ENCODE measurements around the gene CTXN1. TPM values are rescaled to one million over a fixed set of nuclear protein-coding genes. Genes with fewer than 3 reads are reported as not detected.

CTXN1 gene
- total RNA-seq, 2 donors from 2014 or later, result 60.1 to 87.2 TPM

- H3K4me1 ChIP-seq (ENCODE audit: control insufficient read depth, insufficient read depth, low read length), result no peaks in the 10 kb centered on the region
- H3K27me3 ChIP-seq (ENCODE audit: control insufficient read depth, insufficient read depth, low read length, poor library complexity, severe bottlenecking), result no peaks in the 10 kb centered on the region
- H3K9me3 Mint-ChIP-seq, result no peaks in the 10 kb centered on the region
- H3K9ac ChIP-seq (ENCODE audit: extremely low read depth, low read length, poor library complexity, severe bottlenecking), result no peak overlapping the region
- no peak overlapping the region for H3K4me3 ChIP-seq (ENCODE audit: low read length)
- peaks cover 9% of the 10 kb centered on the region for H3K36me3 Mint-ChIP-seq (ENCODE audit: low read depth)
- no peaks in the 10 kb centered on the region for H3K36me3 ChIP-seq (ENCODE audit: control insufficient read depth, insufficient read depth, low read length)
- no peaks in the 10 kb centered on the region for H3K4me1 Mint-ChIP-seq
- H3K27ac ChIP-seq (ENCODE audit: low read depth, low read length), result no peak overlapping the region
- no peaks in the 10 kb centered on the region for H3K9me3 ChIP-seq (ENCODE audit: control insufficient read depth, low read length)
- no peak overlapping the region for H3K4me3 Mint-ChIP-seq
- no peak for TF ChIP-seq CTCF (conservative IDR thresholded peaks at IDR 0.05)
- 94 to 95% methylated on average over 16 of the region's 16 CpGs for WGBS, 2 experiments (ENCODE audit: insufficient coverage in 1 of 2, insufficient read length in 1 of 2)
- H3K27me3 Mint-ChIP-seq (ENCODE audit: insufficient read depth), result peaks cover 2% of the 10 kb centered on the region
- DNase-seq, result no peak
- H3K27ac Mint-ChIP-seq, result no peak overlapping the region
Observed at GRCh38 chr19:7898967-7899366, 27.0 kb downstream of the CTXN1 start.

- Histone ChIP-seq H3K9ac (ENCODE audit: extremely low read depth, low read length, poor library complexity, severe bottlenecking) (no peak overlapping the region), H3K27ac (ENCODE audit: low read depth, low read length) (no peak overlapping the region), H3K36me3 (ENCODE audit: control insufficient read depth, insufficient read depth, low read length) (no peaks in the 10 kb centered on the region), H3K4me1 (ENCODE audit: control insufficient read depth, insufficient read depth, low read length) (no peaks in the 10 kb centered on the region), H3K27me3 (ENCODE audit: control insufficient read depth, insufficient read depth, low read length, poor library complexity, severe bottlenecking) (no peaks in the 10 kb centered on the region), H3K4me3 (ENCODE audit: low read length) (no peak overlapping the region), H3K9me3 (ENCODE audit: control insufficient read depth, low read length) (no peaks in the 10 kb centered on the region)
- Mint-ChIP-seq H3K27ac (no peak overlapping the region), H3K4me3 (no peak overlapping the region), H3K4me1 (no peaks in the 10 kb centered on the region), H3K27me3 (ENCODE audit: insufficient read depth) (peaks cover 2% of the 10 kb centered on the region), H3K9me3 (no peaks in the 10 kb centered on the region), H3K36me3 (ENCODE audit: low read depth) (peaks cover 9% of the 10 kb centered on the region)
- no peak for DNase-seq
- TF ChIP-seq CTCF (conservative IDR thresholded peaks at IDR 0.05), result no peak
- WGBS, 2 experiments (ENCODE audit: insufficient coverage in 1 of 2, insufficient read length in 1 of 2), result 95 to 96% methylated on average over 7 to 11 of the region's 11 CpGs
Observed at GRCh38 chr19:7897292-7897691, 28.6 kb downstream of the CTXN1 start.

GRCh38 chr19:7895565-7895964, 30.4 kb downstream of the CTXN1 start:
- Mint-ChIP-seq H3K27ac (no peak overlapping the region), H3K27me3 (ENCODE audit: insufficient read depth) (peaks cover 5% of the 10 kb centered on the region), H3K4me3 (no peak overlapping the region), H3K4me1 (no peaks in the 10 kb centered on the region), H3K36me3 (ENCODE audit: low read depth) (peaks cover 9% of the 10 kb centered on the region), H3K9me3 (no peaks in the 10 kb centered on the region)
- no peaks in the 10 kb centered on the region for H3K27me3 ChIP-seq (ENCODE audit: control insufficient read depth, insufficient read depth, low read length, poor library complexity, severe bottlenecking)
- 94 to 95% methylated on average over 10 to 13 of the region's 13 CpGs for WGBS, 2 experiments (ENCODE audit: insufficient coverage in 1 of 2, insufficient read length in 1 of 2)
- TF ChIP-seq CTCF (conservative IDR thresholded peaks at IDR 0.05), result no peak
- no peaks in the 10 kb centered on the region for H3K9me3 ChIP-seq (ENCODE audit: control insufficient read depth, low read length)
- no peaks in the 10 kb centered on the region for H3K4me1 ChIP-seq (ENCODE audit: control insufficient read depth, insufficient read depth, low read length)
- H3K9ac ChIP-seq (ENCODE audit: extremely low read depth, low read length, poor library complexity, severe bottlenecking), result no peak overlapping the region
- no peak overlapping the region for H3K27ac ChIP-seq (ENCODE audit: low read depth, low read length)
- H3K4me3 ChIP-seq (ENCODE audit: low read length), result no peak overlapping the region
- DNase-seq, result no peak
- H3K36me3 ChIP-seq (ENCODE audit: control insufficient read depth, insufficient read depth, low read length), result no peaks in the 10 kb centered on the region

Data from endodermal cell (in vitro differentiated cells).